OCI-LY7 (cell line): Measurements from ENCODE around the gene FAM171A2. TPM values are rescaled to one million over a fixed set of nuclear protein-coding genes. Genes with fewer than 3 reads are reported as not detected.

Source experiments
- Bru-seq: library from RNA; stranded (reverse); fragments of 400-500 nt; gene quantifications from one replicate; lab custom pipeline; 2021; lab: Mats Ljungman, UMichigan
- BruChase-seq, 2 experiments: library from RNA; stranded (reverse); fragments of 400-500 nt; gene quantifications; one replicate each; lab custom pipeline; 2021; lab: Mats Ljungman, UMichigan
- BruUV-seq: library from RNA; stranded (reverse); fragments of 400-500 nt; replicated peaks from 2 replicates; lab custom pipeline; 2021; lab: Mats Ljungman, UMichigan
- CTCF ChIA-PET: fragments of 300-600 bp; sonication (Branson Sonifier 250); formaldehyde crosslinking; loops from one replicate; lab custom pipeline; 2022; ENCODE audit warnings: antibody characterized with exemption; ENCODE audit not compliant: unreplicated experiment; lab: Charles Lee
- POLR2A ChIA-PET: fragments of 300-600 bp; sonication (Branson Sonifier 250); formaldehyde crosslinking; loops from one replicate; lab custom pipeline; 2022; ENCODE audit warnings: antibody characterized with exemption; lab: Charles Lee
- DNase-seq: peaks from one replicate; pipeline ENCODE4 v3.0.0-alpha.2; 2015; ENCODE audit warnings: low spot score
- H2AFZ ChIP-seq: fragments of 200-600 bp; sonication (generic), shearing (Covaris generic); 2 replicates; pipeline ENCODE4 v1.6.1; 2014; ENCODE audit warnings: mild to moderate bottlenecking, antibody characterized with exemption, low read length, moderate library complexity
- H3K27ac ChIP-seq: fragments of 200-600 bp; sonication (generic); 2 replicates; pipeline ENCODE4 v1.5.1; 2014; ENCODE audit warnings: mixed run types, low read depth, mild to moderate bottlenecking, moderate library complexity, low read length, inconsistent platforms; ENCODE audit not compliant: poor library complexity, severe bottlenecking
- H3K36me3 ChIP-seq: fragments of 200-600 bp; sonication (generic); 2 replicates; pipeline ENCODE4 v1.6.1; 2014; ENCODE audit warnings: mild to moderate bottlenecking, antibody characterized with exemption, low read length, moderate library complexity, mixed read lengths; ENCODE audit not compliant: insufficient read depth
- H3K4me1 ChIP-seq: fragments of 200-600 bp; sonication (generic); 2 replicates; pipeline ENCODE4 v1.5.1; 2014; ENCODE audit warnings: mild to moderate bottlenecking, low read length; ENCODE audit not compliant: insufficient read depth, poor library complexity, severe bottlenecking
- H3K4me2 ChIP-seq: fragments of 200-600 bp; sonication (generic); 2 replicates; pipeline ENCODE4 v1.6.1; 2014; ENCODE audit warnings: mild to moderate bottlenecking, low read length
- H3K4me3 ChIP-seq: fragments of 200-600 bp; sonication (generic); 2 replicates; pipeline ENCODE4 v1.5.1; 2014; ENCODE audit warnings: mild to moderate bottlenecking, low read depth, low read length; ENCODE audit not compliant: poor library complexity, severe bottlenecking
- H3K79me2 ChIP-seq: fragments of 200-600 bp; sonication (generic); 2 replicates; pipeline ENCODE4 v1.6.1; 2016; ENCODE audit warnings: low read depth, mild to moderate bottlenecking, low read length, moderate library complexity, mixed read lengths; ENCODE audit not compliant: insufficient read depth
- H3K9me2 ChIP-seq: fragments of 200-600 bp; sonication (generic); 2 replicates; pipeline ENCODE4 v1.6.1; 2016; ENCODE audit warnings: mild to moderate bottlenecking, low read length, mixed read lengths; ENCODE audit not compliant: insufficient read depth
- H3K9me3 ChIP-seq: fragments of 200-600 bp; sonication (generic); 2 replicates; pipeline ENCODE4 v1.6.1; 2014; ENCODE audit warnings: mild to moderate bottlenecking, mixed run types, low read length, mixed read lengths
- H4K20me1 ChIP-seq: fragments of 200-600 bp; sonication (generic); 2 replicates; pipeline ENCODE4 v1.6.1; 2014; ENCODE audit warnings: mild to moderate bottlenecking, antibody characterized with exemption, low read length, moderate library complexity, mixed read lengths; ENCODE audit not compliant: insufficient read depth
- EZH2phosphoT487 ChIP-seq: fragments of 200-600 bp; sonication (generic); IDR thresholded peaks from 2 replicates; pipeline ENCODE4 v1.6.1; 2018; ENCODE audit warnings: low read depth, borderline replicate concordance, mild to moderate bottlenecking, mixed run types, antibody characterized with exemption, low read length, moderate library complexity, mixed read lengths
- intact Hi-C: fragments of 100-400 bp; cut with micrococcal nuclease; formaldehyde crosslinking; loops from one replicate; pipeline ENCODE4 v1.10.0; 2022; ENCODE audit not compliant: unreplicated experiment
- long read RNA-seq: library from polyadenylated mRNA; stranded (forward); transcript quantifications from one replicate; pipeline ENCODE4 v2.0.0, GENCODE V29; 2022
- total RNA-seq, 2 experiments: library from RNA; depleted of rRNA in 1 of 2; stranded (reverse); fragments of >200 nt in 1 of 2; shearing (Covaris generic) in 1 of 2; gene quantifications; 2 replicates each; pipeline ENCODE4 v1.2.3, GENCODE V29; 2014 to 2022
- TF ChIP-seq, protein P1 (sequence below): fragments of 200-600 bp; sonication (generic); conservative IDR thresholded peaks from 2 replicates; pipeline ENCODE4 v1.5.1; 2014; ENCODE audit warnings: mild to moderate bottlenecking, antibody characterized with exemption, low read length, moderate library complexity, mixed read lengths

FAM171A2 gene
- total RNA-seq (2014; rRNA removed; shearing (Covaris generic)) (3.4 and 8.8 TPM in 2 replicates), total RNA-seq (2022) (4.2 and 4.6 TPM in 2 replicates), Bru-seq, nascent RNA (percentile 32 among the genes with signal in this experiment), BruChase-seq, experiment 1, labeled RNA remaining after a 6-hour chase (percentile 34 among the genes with signal in this experiment), BruChase-seq, experiment 2, labeled RNA remaining after a 2-hour chase (percentile 34 among the genes with signal in this experiment)
- long read RNA-seq, transcript FAM171A2-201 (8 exons, 3,160 nt): major isoform, 8 of 10 reads
- long read RNA-seq, partial matches to known transcripts: 0 of 10 reads
- long read RNA-seq, other reads (novel, unspliced or antisense): 2 of 10 reads

DNA sequence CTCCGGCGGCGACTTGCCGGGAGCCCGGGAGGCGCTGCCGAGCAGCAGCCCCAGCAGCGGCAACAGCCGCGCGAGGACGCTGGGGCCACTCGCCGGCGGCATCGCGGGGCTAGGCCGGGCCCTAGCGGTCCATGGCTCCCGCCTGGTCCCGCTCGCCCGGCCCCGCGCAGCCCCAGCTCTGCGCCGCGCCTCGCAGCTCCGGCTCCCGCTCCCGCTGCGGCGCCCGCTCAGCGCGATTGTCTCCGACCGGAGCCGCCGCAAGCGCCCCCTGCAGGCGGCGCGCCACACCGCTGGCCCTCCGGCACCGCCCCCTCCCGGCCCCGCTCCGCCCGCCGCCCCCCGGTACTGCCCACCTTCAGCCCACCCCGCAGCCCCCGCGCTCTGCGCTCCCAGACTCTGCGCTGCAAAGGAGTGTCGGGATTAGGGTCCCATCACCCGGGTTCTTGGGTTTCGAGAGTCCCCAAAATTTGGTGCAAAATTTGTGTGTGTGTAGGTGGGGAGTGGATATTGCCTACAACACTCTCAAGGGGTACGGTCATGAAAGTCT is at the start of gene FAM171A2:
Gene FAM171A2 (minus strand): TSS at position 241 of the 547 bp plus-strand sequence. CDS start 139 bp downstream, at position 102.
- Histone ChIP-seq H3K9me3 (no peaks in the 10 kb centered on the region), H3K27ac (no peak within 1 kb of the TSS), H2AFZ (peak within 1 kb of the TSS; percentile 83), H3K4me1 (peaks cover 43% of the 10 kb centered on the region), H3K9me2 (no peaks in the 10 kb centered on the region), H3K79me2 (no peaks in the 10 kb centered on the region), H3K4me2 (peak within 1 kb of the TSS; percentile 89), H4K20me1 (no peaks in the 10 kb centered on the region), H3K4me3 (peak within 1 kb of the TSS; percentile 77), H3K36me3 (no peaks in the 10 kb centered on the region)
- ChIA-PET POLR2A (interaction anchor here (0.6 to 1.3 kb wide), 3 partner anchors 16 to 180 kb away, joined by 3 to 4 read pairs (median 3); no protein-coding TSS in a partner anchor), CTCF (no interaction called here)
- intact Hi-C loops: no loop called here
- peak; percentile 83 for DNase-seq
- TF ChIP-seq EZH2phosphoT487: no peak
- TF ChIP-seq, protein P1, sequence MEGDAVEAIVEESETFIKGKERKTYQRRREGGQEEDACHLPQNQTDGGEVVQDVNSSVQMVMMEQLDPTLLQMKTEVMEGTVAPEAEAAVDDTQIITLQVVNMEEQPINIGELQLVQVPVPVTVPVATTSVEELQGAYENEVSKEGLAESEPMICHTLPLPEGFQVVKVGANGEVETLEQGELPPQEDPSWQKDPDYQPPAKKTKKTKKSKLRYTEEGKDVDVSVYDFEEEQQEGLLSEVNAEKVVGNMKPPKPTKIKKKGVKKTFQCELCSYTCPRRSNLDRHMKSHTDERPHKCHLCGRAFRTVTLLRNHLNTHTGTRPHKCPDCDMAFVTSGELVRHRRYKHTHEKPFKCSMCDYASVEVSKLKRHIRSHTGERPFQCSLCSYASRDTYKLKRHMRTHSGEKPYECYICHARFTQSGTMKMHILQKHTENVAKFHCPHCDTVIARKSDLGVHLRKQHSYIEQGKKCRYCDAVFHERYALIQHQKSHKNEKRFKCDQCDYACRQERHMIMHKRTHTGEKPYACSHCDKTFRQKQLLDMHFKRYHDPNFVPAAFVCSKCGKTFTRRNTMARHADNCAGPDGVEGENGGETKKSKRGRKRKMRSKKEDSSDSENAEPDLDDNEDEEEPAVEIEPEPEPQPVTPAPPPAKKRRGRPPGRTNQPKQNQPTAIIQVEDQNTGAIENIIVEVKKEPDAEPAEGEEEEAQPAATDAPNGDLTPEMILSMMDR: peak; percentile 74
- no TSS peak for BruUV-seq

DNA sequence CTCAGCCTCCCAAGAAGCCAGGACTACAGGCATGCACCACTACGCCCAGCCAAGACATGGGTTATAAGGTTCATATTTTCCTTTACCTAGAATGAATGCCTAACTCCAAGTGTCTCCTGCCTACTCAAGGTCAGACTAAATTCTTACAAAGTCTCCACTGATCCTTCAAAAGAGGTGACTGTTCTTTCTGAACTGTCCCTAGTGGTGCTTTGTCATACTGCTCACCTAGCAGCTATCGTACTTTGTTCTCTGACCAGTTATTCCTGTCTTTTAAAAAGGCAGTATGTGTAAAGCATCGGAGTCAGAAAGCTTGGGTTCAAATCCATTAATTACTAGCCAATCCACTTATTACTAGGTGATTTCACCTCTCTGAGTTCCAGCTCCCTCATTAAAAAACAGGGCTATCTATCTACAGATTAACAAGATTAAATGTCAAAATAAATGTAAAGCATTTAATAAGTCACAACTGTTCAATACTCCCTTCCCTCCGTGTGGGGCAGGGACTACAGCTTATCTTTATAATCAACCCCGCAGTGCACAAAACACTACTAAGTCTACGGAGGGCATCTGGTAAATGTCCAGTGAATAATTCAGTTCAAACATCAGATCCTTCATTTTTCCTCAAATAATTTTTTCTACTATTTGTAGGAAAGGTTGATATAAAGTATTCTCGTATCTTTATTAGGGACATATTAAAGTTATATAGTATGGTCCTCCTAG is 45.8 kb upstream of the FAM171A2 start:
- ChIA-PET CTCF (no interaction called here), POLR2A (no interaction called here)
- no peak for TF ChIP-seq EZH2phosphoT487
- TF ChIP-seq, protein P1: no peak
- H3K4me2 ChIP-seq: no peak overlapping the region
- H4K20me1 ChIP-seq: no peaks in the 10 kb centered on the region
- no peaks in the 10 kb centered on the region for H3K79me2 ChIP-seq
- BruUV-seq: no TSS peak
- no peak for DNase-seq
- H3K4me1 ChIP-seq: no peaks in the 10 kb centered on the region
- H3K27ac ChIP-seq: no peak overlapping the region
- H2AFZ ChIP-seq: no peak overlapping the region
- no peaks in the 10 kb centered on the region for H3K9me3 ChIP-seq
- no peak overlapping the region for H3K4me3 ChIP-seq
- peaks cover 35% of the 10 kb centered on the region; the same call in 1 of the 2 replicates for H3K36me3 ChIP-seq
- no peaks in the 10 kb centered on the region for H3K9me2 ChIP-seq
- intact Hi-C loops: no loop called here
